ENCODE results near the gene PRSS56. TPM values are rescaled to one million over a fixed set of nuclear protein-coding genes. Genes with fewer than 3 reads are reported as not detected.

The PRSS56 gene
- total RNA-seq, 1 experiment from 2014 or later: 0.18 TPM

GRCh38 chr2:232483311-232483922, 36.8 kb upstream of the PRSS56 start:
- ChIA-PET POLR2A (no interaction called here), CTCF (no interaction called here)
- in situ Hi-C loops (cut with HindIII; ENCODE audit: low pct_unique_long_range_greater_than_20kb, low sequenced_read_pairs) (no loop called here), intact Hi-C loops (cut with micrococcal nuclease; ENCODE audit: unreplicated experiment) (no loop called here)
- no peaks in the 10 kb centered on the region for H3K4me1 ChIP-seq (ENCODE audit: control insufficient read depth, insufficient read depth, low read length)
- no peak for DNase-seq (ENCODE audit: low read depth, low spot score)
- no peaks in the 10 kb centered on the region for H3K36me3 ChIP-seq (ENCODE audit: control insufficient read depth, insufficient read depth, low read length)
- no peak overlapping the region for H3K4me3 ChIP-seq (ENCODE audit: low read depth in 2 of 2, low read length in 2 of 2)
- H3K27ac ChIP-seq (ENCODE audit: low read length): no peak overlapping the region
- H3K27me3 ChIP-seq (ENCODE audit: control insufficient read depth, insufficient read depth, low read length): no peaks in the 10 kb centered on the region; the same call in 1 of the 2 replicates
- H3K9me3 ChIP-seq (ENCODE audit: control insufficient read depth, insufficient read depth, low read depth, low read length): no peaks in the 10 kb centered on the region
- no peak for ATAC-seq
- BruUV-seq (replicated peaks): no TSS peak
- TF ChIP-seq SIN3A (IDR thresholded peaks at IDR 0.05; ENCODE audit: borderline replicate concordance, insufficient read depth, low read depth, low read length): no peak
- TF ChIP-seq POLR2AphosphoS5 (IDR thresholded peaks at IDR 0.05; ENCODE audit: low read depth, low read length): no peak
- TF ChIP-seq REST (IDR thresholded peaks at IDR 0.05; ENCODE audit: insufficient read depth in 1 of 2, low read depth in 2 of 2, low read length in 1 of 2): no peak
- no peak for TF ChIP-seq TCF7L2 (IDR thresholded peaks at IDR 0.05; ENCODE audit: low read depth, low read length)
- no peak for TF ChIP-seq CTCF (IDR thresholded peaks at IDR 0.05)

GRCh38 chr2:232483923-232484627, 36.1 kb upstream of the PRSS56 start:
- Histone ChIP-seq H3K9me3 (ENCODE audit: control insufficient read depth, insufficient read depth, low read depth, low read length) (no peaks in the 10 kb centered on the region), H3K27me3 (ENCODE audit: control insufficient read depth, insufficient read depth, low read length) (no peaks in the 10 kb centered on the region; the same call in 1 of the 2 replicates), H3K36me3 (ENCODE audit: control insufficient read depth, insufficient read depth, low read length) (no peaks in the 10 kb centered on the region), H3K27ac (ENCODE audit: low read length) (no peak overlapping the region), H3K4me1 (ENCODE audit: control insufficient read depth, insufficient read depth, low read length) (no peaks in the 10 kb centered on the region), H3K4me3 (ENCODE audit: low read depth in 2 of 2, low read length in 2 of 2) (no peak overlapping the region)
- no peak for ATAC-seq
- no TSS peak for BruUV-seq (replicated peaks)
- in situ Hi-C loops (cut with HindIII; ENCODE audit: low pct_unique_long_range_greater_than_20kb, low sequenced_read_pairs): no loop called here
- intact Hi-C loops (cut with micrococcal nuclease; ENCODE audit: unreplicated experiment): no loop called here
- DNase-seq (ENCODE audit: low read depth, low spot score): no peak
- TF ChIP-seq SIN3A (IDR thresholded peaks at IDR 0.05; ENCODE audit: borderline replicate concordance, insufficient read depth, low read depth, low read length) (no peak), POLR2AphosphoS5 (IDR thresholded peaks at IDR 0.05; ENCODE audit: low read depth, low read length) (no peak), CTCF (IDR thresholded peaks at IDR 0.05) (no peak), REST (IDR thresholded peaks at IDR 0.05; ENCODE audit: insufficient read depth in 1 of 2, low read depth in 2 of 2, low read length in 1 of 2) (no peak), TCF7L2 (IDR thresholded peaks at IDR 0.05; ENCODE audit: low read depth, low read length) (no peak)
- ChIA-PET CTCF (no interaction called here), POLR2A (interaction anchor here (1.1 kb wide), 1 partner anchor 9 kb away, joined by 4 read pairs; no protein-coding TSS in a partner anchor)
